Hypothalamus (tissue), 51 donors: ENCODE data around the gene COL28A1.
"Not testable (repeated sequence)": the region's sequence is repeated elsewhere in the genome, so short reads cannot be mapped to it uniquely, and the experiment has no call there.

Experiments
- DNase-seq, 51 donors: peaks; one replicate each; lab custom pipeline; 2025; lab: John Stamatoyannopoulos, UW

Gene COL28A1

DNA sequence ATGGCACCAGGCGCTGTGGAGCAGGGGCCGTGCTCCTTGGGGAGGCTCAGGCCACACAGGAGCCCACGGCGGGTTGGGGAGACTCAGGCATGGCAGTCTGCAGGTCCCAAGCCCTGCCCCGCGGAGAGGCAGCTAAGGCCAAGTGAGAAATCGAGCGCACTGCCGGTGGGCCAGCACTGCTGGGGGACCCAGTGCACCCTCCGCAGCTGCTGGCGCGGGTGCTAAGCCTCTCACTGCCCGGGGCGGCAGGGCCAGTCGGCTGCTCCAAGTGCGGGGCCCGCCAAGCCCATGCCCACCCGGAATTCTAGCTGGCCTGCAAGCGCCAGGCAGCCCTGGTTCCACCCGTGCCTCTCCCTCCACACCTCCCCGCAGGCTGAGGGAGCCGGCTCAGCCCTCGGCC, 57.1 kb downstream of the COL28A1 start:
- DNase-seq = no peak

DNA sequence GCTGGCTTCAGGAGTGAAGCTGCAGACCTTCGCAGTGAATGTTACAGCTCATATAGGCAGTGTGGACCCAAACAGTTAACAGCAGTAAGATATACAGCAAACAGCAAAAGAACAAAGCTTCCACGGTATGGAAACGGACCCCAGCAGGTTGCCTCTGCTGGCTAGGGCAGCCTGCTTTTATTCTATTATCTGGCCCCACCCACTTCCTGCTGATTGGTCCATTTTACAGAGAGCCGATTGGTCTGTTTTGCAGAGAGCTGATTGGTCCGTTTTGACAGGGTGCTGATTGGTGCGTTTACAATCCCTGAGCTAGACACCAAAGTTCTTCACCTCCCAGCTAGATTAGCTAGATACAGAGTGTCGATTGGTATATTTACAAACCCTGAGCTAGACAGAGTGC, 58.0 kb downstream of the COL28A1 start:
- not testable (repeated sequence) for DNase-seq

DNA sequence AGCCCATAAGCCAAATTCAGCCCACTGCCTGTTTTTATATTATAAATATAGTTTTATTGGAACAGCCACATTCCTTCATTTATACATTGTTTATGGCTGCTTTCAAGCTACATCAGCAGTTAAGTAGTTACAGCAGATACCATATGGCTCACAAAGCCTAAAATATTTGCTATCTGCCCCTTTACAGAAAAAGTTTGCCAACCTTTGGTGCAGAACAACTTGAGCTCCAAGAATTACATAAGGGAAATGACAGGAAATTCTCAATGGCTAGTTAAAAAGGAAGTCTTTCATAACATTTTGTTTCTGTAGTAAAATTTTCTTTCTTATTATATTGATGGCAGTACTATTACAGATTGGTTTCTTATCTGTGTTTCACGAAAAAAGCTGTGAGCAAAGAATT, 59.3 kb downstream of the COL28A1 start:
- DNase-seq = no peak

DNA sequence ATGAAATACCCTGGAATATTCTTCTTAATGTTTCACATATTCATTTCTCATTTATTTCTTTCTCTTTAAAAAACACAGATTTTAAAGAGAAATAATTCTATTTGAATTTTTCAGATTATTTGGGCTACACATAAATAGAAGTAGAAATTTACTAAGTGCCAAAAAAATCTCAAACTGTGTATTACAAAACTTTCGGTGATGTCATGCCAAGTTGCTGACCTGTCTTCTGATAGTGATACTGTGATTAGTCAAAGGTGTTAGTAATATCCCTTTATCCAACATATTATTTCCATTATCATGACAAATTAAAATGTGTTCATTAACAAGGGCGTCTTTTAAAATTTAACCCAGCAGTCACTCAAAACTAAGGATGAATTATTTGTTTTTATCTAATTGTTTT, 60.1 kb downstream of the COL28A1 start:
- no peak for DNase-seq

DNA sequence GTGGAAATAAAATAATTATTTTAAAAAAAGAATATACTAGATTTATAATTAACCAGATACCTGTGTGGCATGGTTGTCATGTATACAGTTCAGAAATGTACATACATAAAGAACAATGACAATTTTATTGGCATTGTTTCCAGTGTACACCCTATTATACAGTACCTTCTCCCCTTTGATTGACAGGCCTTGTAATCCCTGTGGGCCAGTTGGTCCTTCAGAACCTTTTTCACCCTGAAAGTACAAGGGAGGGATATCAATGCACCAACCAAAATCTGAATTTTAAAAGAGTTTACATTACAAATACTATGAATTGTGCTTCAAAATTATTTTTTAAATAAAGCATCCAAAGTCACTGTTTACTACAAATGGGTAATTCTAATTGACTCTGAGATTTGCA, 61.2 kb downstream of the COL28A1 start:
- DNase-seq = no peak

DNA sequence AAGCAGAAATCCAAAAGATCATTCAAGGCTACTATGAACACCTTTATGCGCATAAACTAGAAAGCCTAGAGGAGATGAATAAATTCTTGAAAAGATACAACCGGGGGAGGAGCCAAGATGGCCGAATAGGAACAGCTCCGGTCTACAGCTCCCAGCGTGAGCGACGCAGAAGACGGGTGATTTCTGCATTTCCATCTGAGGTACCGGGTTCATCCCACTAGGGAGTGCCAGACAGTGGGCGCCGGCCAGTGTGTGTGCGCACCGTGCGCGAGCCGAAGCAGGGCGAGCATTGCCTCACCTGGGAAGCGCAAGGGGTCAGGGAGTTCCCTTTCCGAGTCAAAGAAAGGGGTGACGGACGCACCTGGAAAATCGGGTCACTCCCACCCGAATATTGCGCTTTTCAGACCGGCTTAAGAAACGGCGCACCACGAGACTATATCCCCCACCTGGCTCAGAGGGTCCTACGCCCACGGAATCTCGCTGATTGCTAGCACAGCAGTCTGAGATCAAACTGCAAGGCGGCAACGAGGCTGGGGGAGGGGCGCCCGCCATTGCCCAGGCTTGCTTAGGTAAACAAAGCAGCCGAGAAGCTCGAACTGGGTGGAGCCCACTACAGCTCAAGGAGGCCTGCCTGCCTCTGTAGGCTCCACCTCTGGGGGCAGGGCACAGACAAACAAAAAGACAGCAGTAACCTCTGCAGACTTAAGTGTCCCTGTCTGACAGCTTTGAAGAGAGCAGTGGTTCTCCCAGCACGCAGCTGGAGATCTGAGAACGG, 70.5 kb downstream of the COL28A1 start:
- DNase-seq = not testable (repeated sequence)

DNA sequence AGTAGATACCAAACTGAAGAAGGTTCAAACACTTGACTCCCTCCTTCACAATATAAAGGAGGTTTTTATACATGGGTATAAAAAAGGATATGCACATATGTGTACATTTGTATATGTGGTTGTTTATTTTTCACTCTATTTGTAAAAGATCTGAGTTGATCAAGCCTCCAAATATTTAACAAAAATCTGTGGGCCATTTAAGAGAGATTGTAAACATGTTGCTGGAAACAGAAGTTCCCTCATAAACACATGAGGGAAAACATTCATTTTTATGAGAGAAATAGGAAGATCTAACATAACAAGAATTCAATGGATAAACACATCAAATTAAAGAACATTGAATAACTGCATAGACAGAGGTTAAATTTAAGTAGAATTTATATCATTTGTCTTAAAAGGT, 81.7 kb downstream of the COL28A1 start:
- DNase-seq = no peak

DNA sequence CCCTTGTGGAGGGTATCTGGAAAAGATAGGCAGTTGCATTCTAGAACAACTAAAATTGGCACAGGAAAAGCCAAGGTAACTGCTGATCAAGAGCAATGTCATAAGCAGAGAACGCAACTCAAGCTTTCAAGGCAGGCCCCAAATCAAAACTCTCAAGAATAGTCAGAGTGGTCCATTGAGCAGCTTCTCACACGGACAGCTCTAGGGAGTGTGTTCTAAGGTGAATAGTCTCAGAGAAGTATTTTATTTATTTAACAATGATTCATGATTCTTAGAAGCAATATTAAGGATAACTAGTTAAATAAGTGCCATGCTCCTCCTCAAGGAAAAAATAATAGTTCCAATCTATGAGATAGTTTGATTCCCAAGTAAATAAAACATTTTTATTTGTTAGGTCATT, 83.0 kb downstream of the COL28A1 start:
- DNase-seq = no peak

DNA sequence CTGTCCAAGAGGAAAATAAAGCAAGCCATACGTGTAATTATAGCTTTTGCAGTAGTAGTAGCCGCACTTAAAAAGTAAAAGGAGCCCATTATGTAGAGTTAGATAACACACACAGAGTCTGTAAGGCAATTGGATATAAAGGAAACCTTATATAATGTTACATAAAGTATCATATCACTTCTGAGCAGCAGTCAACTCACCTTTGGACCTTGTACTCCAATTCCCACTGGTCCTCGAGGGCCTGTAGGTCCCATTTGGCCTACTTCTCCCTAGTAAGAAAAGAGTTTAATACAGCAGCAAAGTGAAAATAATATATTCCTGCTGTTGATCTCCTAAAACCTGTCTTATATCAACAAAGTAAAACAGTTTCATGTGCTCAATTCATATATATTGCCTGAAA, 83.6 kb downstream of the COL28A1 start:
- DNase-seq = no peak

DNA sequence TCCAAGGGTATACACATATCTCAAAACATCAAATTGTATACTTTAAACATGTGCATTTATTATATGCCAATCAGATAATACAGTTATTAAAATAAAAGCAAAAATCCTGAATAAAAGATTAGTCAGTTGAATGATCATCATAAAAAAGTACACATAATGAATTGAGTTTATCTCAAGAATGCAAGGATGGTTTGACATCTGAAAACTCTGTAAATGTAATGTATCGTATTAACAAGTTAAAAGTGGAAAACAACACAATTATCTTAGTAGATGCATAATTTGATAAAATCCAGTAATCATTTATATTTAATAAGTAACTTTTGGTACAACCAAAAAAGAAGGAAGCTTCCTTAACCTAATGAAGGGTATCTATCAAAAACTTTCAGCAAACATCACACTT, 86.6 kb downstream of the COL28A1 start:
- no peak for DNase-seq

DNA sequence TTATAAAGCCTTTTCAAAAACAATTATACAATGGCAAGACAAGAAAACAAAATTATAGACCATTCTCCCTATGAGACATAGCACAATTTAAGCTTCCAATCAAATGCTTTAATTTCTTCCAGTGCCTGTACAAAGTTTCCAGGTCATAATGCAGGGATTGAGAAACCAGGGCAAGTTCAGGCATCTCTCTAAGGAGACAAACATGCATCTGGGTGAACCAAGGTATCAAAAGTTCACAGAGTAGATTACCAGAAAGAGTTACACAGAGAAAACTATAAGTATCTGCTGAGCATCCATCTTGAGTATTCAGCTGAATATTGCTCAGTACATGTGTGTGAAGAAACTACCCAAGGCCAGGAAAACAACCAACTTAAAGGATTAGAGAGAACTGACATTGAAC, 89.1 kb downstream of the COL28A1 start:
- DNase-seq = no peak

DNA sequence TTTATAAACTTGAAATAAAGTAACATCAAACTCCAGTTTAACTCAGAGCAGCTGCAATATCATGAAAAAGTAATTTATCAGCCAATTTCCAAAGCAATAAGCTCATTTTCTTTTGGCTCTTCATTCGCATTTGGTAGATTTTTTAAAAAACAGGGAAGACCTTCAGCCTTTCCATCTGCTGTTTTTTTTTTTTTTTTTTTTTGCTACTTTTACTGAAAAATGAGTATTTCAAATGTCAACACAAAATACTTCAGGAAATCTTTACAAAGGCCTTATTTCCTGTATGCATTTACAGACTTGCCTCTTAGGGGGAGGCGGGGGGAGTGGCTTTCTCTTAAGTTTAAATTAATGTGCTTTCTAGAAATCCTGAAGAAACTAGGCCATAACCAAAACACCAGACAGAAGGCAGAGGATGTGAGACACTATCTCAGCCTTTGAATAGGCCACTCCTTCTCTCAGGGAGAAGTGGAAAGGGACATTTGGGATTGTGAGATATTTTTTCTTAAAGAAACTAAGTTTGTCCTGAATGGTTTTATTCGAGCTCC, 91.8 kb downstream of the COL28A1 start:
- DNase-seq = no peak

DNA sequence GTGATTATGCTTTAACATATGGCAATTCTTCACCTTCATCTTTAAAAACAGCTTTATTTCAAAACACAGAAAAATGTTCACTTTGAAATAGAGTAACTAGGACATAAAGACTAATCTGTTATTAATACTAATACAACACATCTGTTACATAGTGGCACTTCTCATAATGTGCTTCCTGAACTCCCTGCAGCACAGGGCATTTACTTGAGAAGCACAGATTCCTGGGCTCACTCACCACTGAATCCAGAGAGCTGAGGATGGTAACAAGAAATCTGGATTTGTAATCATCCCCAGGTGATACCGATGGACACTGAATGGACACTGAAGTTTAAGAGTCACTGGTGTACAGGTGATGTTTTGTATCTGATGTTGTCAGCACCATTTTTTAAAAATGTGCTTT, 96.1 kb downstream of the COL28A1 start:
- DNase-seq = no peak

DNA sequence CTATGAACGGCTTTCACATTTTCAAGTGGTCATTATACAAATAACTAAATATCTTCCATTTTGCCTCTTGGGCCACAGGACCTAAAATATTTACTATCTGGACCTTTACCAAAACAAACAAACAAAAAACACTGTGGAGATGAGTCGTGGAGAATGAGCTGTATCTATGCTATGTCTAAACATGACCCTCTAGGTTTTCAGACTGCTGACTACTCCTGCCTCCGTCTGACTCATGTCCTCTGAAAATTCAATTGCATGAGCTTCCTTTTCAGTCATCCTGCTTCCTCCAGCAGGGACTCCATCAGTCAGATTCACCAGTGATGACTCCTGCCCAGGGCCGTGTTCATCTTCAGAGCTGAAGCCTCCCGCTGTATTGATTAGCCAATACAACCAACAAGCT, 96.8 kb downstream of the COL28A1 start:
- DNase-seq = peak in 1 of 51 donors; percentile 4

DNA sequence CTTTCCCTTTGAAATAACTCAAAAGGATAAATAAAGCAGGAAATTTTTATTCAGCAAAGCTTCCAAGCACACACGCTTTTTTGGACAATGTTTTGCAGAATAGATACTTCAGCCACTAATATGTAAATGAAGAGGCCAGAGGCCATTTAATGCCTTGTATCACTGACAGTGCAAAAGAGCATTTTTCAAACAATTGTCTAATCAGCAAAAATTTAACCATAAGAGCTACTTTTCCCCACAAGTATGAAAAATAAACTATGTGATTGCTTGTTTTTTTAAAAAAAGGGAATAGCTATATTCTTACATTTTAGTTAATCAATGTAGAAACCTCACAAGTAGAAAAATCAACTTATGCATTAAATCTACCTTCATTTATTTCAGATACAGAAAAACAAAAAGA, 99.7 kb downstream of the COL28A1 start:
- DNase-seq = no peak

DNA sequence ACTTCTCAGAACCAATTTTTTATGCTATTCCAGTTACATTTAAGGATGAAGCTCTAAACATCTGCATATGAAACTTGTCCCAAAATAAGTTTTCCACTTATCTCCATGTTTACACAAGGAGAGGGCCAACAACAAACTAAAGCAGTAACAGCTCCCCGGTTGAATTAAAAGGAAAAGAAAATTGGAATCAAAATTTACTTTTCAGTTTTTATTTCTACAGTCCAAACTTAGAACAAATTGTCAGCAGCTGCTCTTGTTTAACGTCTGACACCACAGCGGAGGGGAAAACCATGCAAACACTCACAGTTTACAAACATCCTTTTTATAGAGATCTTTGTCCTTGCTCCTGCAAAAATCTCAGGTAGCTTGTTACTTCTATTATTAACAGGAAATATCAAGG, 101.3 kb downstream of the COL28A1 start:
- no peak for DNase-seq

DNA sequence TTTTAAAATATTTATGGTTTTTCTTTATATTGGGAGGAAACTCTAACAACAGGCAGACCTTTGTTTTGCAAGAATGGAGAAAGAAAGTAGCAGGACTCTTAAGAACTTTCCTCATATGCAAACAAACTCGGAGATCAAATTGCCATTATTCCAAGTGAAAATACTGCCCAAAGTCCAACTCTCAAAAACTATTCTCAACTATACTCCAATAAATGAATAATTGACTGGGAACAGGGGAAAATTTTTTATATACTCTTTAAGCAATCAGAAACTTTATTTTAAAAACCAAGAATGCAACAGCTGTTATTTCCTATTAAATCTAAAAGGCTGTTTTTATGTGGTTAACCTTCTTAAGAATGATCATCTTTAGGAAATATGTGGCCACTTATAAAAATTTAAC, 101.9 kb downstream of the COL28A1 start:
- DNase-seq = no peak

DNA sequence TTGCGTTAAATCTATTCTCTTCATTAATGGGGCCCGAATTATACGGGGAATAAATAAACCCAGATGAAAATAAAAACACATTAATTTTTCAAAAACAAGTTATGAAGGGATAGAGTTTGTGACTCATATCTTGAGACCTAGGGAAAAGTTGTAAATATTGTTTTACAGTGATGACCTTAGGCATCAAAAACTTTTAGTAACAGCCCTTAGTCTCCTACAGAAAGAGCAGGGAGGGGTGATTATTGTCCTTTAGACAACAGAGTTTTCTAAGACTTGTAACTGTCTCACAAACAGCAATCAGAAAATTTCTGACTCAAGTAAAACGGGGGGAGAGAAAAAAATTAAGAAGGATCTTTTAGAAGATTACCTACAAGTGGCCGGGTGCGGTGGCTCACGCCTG, 102.7 kb downstream of the COL28A1 start:
- no peak for DNase-seq

DNA sequence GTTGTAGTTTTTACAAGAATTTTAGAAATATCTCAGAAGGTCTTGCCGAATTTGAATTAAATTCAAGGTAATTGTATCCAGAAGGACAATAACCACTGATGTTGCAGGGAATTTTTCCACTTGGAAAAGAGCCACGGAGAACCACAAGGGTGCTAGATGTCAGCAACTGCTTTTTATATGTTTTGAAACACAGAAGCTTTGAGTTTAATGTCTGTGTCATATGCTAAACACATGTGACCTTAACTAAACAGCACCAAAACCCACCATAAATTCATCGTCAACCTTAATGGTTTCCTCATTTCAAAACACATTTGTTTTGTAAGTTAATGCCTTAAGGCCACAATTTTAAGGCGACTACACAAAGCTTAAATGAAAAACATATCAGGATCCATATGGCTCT, 106.9 kb downstream of the COL28A1 start:
- no peak for DNase-seq

DNA sequence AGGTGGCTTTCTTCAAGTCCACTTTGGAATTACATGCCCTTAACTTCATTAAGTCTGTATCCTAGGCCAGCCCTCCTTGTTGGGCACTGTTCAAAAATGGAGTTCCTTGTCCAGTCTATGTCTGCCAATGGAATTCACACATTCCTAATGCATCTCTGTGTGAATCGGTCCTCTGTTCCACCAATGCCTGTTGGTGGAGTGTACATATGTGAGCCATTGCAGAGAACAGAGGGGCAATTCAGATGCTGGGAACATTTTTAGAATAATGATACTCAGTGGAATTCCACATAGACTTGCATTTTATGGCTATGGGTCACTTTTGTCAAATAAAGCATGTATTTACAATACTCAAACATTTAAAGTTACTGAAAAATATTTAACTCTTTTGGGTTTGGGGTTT, 108.3 kb downstream of the COL28A1 start:
- peak in 22 of 51 donors; percentile 0 to 77 (median 16) for DNase-seq

DNA sequence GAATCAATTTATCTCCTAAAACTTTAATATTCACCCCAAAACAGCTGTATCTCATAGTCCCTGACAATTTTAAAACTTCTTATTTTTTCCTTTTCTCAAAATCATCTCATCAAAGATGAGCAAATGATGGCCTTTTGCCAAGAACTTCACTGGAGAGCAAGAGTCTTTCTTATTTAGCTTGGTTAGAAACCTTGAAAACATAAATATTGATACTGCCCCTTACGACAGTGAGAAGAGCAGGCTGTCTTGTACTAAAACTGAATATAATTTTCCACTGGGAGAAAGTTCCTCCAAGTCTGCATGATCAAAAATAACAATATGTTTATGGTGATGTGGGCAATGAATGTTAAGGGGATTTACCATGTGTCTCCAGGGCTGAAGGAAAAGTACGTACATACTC, 109.0 kb downstream of the COL28A1 start:
- no peak for DNase-seq

DNA sequence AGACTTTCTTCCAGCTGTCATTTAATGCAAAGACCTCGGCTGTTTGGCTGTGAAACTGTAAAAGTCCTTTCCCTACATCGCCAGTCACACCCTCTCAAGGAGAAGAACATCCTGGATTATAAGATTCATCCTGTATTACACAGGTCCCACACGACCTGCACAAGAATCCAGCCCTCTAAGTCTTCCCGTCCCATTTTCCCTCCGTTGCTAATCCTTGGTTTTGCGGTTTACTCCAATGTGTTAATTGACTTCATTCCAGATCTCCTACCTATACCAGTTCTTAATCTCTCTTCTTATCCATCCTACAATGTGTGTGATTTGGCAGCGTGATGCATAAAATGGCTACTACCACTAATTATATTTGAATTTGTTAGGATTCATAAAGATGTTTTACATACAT, 110.4 kb downstream of the COL28A1 start:
- peak in 1 of 51 donors; percentile 1 for DNase-seq
